Panc1 (cell line): ENCODE data around the gene MAST3. TPM values are rescaled to one million over a fixed set of nuclear protein-coding genes. Genes with fewer than 3 reads are reported as not detected.
A peak's percentile ranks its signal among the peaks of the same experiment; 100 is the strongest.

Source experiments
- ATAC-seq: fragments of 200-7000 bp; cut with Tn5 transposase; 2 replicates; pipeline ENCODE4 v1.9.1; 2020; ENCODE audit warnings: mild to moderate bottlenecking, moderate library complexity
- BruUV-seq: library from RNA; stranded (reverse); fragments of 400-500 nt; replicated peaks from 2 replicates; lab custom pipeline; 2021; lab: Mats Ljungman, UMichigan
- CTCF ChIA-PET: fragments of 300-600 bp; sonication (Branson Sonifier 250); formaldehyde crosslinking; loops from one replicate; lab custom pipeline; 2022; ENCODE audit warnings: antibody characterized with exemption; lab: Charles Lee
- POLR2A ChIA-PET: fragments of 300-600 bp; sonication (Branson Sonifier 250); formaldehyde crosslinking; loops from one replicate; lab custom pipeline; 2022; ENCODE audit warnings: antibody characterized with exemption; lab: Charles Lee
- DNase-seq: peaks from one replicate; pipeline ENCODE4 v3.0.0-alpha.2; 2010; ENCODE audit warnings: low read depth, low spot score
- H3K27ac ChIP-seq: 2 replicates; pipeline ENCODE4 v1.5.1; 2011; ENCODE audit warnings: mild to moderate bottlenecking, low read length, inconsistent platforms
- H3K27me3 ChIP-seq: fragments of 200-500 bp; sonication (Bioruptor generic); 2 replicates; pipeline ENCODE4 v1.6.0; 2014; ENCODE audit warnings: low read length, inconsistent platforms; ENCODE audit not compliant: control insufficient read depth, insufficient read depth
- H3K36me3 ChIP-seq: fragments of 200-500 bp; sonication (Bioruptor generic); 2 replicates; pipeline ENCODE4 v1.5.1; 2014; ENCODE audit warnings: inconsistent platforms, mild to moderate bottlenecking, low read length, moderate library complexity; ENCODE audit not compliant: control insufficient read depth, insufficient read depth
- H3K4me1 ChIP-seq: 2 replicates; pipeline ENCODE4 v1.5.1; 2011; ENCODE audit warnings: inconsistent platforms, mild to moderate bottlenecking, low read length, moderate library complexity; ENCODE audit not compliant: control insufficient read depth, insufficient read depth
- H3K4me3 ChIP-seq, 2 experiments: 2 replicates each; pipeline ENCODE4 v1.5.1; 2011 to 2012; ENCODE audit warnings: low read depth in 2 of 2, low read length in 2 of 2, mild to moderate bottlenecking in 2 of 2, inconsistent platforms in 1 of 2, moderate library complexity in 1 of 2
- H3K9me3 ChIP-seq: fragments of 200-500 bp; sonication (Bioruptor generic); 2 replicates; pipeline ENCODE4 v1.5.1; 2014; ENCODE audit warnings: low read depth, mild to moderate bottlenecking, inconsistent platforms, low read length, moderate library complexity; ENCODE audit not compliant: control insufficient read depth, insufficient read depth
- CTCF ChIP-seq: fragments of 450-650 bp; IDR thresholded peaks from 2 replicates; pipeline ENCODE4 v1.5.1; 2017; ENCODE audit warnings: mild to moderate bottlenecking
- POLR2AphosphoS5 ChIP-seq: IDR thresholded peaks from 2 replicates; pipeline ENCODE4 v1.6.1; 2012; ENCODE audit warnings: mild to moderate bottlenecking, low read depth, low read length, moderate library complexity
- REST ChIP-seq, 2 experiments: IDR thresholded peaks; 2 replicates each; pipeline ENCODE4 v1.6.1; 2011 to 2012; ENCODE audit warnings: low read depth in 2 of 2, control low read depth in 1 of 2, low read length in 1 of 2, mild to moderate bottlenecking in 1 of 2, moderate library complexity in 1 of 2; ENCODE audit not compliant: insufficient read depth in 1 of 2
- SIN3A ChIP-seq: IDR thresholded peaks from 2 replicates; pipeline ENCODE4 v1.6.1; 2012; ENCODE audit warnings: low read depth, mild to moderate bottlenecking, low read length, moderate library complexity, borderline replicate concordance; ENCODE audit not compliant: insufficient read depth
- TCF7L2 ChIP-seq: IDR thresholded peaks from 2 replicates; pipeline ENCODE4 v1.6.1; 2011; ENCODE audit warnings: mild to moderate bottlenecking, low read depth, low read length, inconsistent platforms
- in situ Hi-C: cut with HindIII; loops from 2 replicates; pipeline ENCODE4 v1.10.0; 2016; ENCODE audit warnings: low sequenced_read_pairs, low pct_unique_long_range_greater_than_20kb
- intact Hi-C: fragments of 100-400 bp; cut with micrococcal nuclease; formaldehyde crosslinking; loops from one replicate; pipeline ENCODE4 v1.10.0; 2022; ENCODE audit not compliant: unreplicated experiment
- total RNA-seq: library from RNA; stranded (reverse); gene quantifications from one replicate; pipeline ENCODE4 v1.2.1, GENCODE V29; 2021; ENCODE audit not compliant: unreplicated experiment

Gene MAST3
- total RNA-seq, 1 experiment from 2014 or later = 13.1 TPM

GRCh38 chr19:18099623-18099995 is 2.0 kb downstream of the MAST3 start:
- no peak overlapping the region for H3K4me3 ChIP-seq
- CTCF ChIA-PET = no interaction called here
- H3K27me3 ChIP-seq = no peaks in the 10 kb centered on the region
- in situ Hi-C loops (no loop called here), intact Hi-C loops (no loop called here)
- no peak for DNase-seq
- POLR2A ChIA-PET = no interaction called here
- no peaks in the 10 kb centered on the region for H3K9me3 ChIP-seq
- H3K27ac ChIP-seq = no peak overlapping the region
- H3K4me1 ChIP-seq = peaks cover 9% of the 10 kb centered on the region; the same call in 1 of the 2 replicates
- H3K36me3 ChIP-seq = no peaks in the 10 kb centered on the region
- TF ChIP-seq TCF7L2 = no peak
- no peak for TF ChIP-seq SIN3A
- TF ChIP-seq REST (IDR thresholded peaks at IDR 0.05; ENCODE audit: insufficient read depth in 1 of 2, low read depth in 2 of 2, low read length in 1 of 2) = no peak
- TF ChIP-seq CTCF = no peak
- no peak for TF ChIP-seq POLR2AphosphoS5
- no peak for ATAC-seq
- BruUV-seq = TSS peak; percentile 88

GRCh38 chr19:18100710-18101109 is 3.1 kb downstream of the MAST3 start:
- in situ Hi-C loops = no loop called here
- TF ChIP-seq CTCF (no peak), POLR2AphosphoS5 (no peak), REST (IDR thresholded peaks at IDR 0.05; ENCODE audit: insufficient read depth in 1 of 2, low read depth in 2 of 2, low read length in 1 of 2) (no peak), TCF7L2 (no peak), SIN3A (no peak)
- DNase-seq (no peak), ATAC-seq (no peak)
- Histone ChIP-seq H3K9me3 (no peaks in the 10 kb centered on the region), H3K4me3 (no peak overlapping the region), H3K27ac (no peak overlapping the region), H3K36me3 (no peaks in the 10 kb centered on the region), H3K4me1 (peaks cover 9% of the 10 kb centered on the region; the same call in 1 of the 2 replicates), H3K27me3 (no peaks in the 10 kb centered on the region)
- ChIA-PET CTCF (interaction anchor here (0.7 kb wide), 1 partner anchor 13 kb away, joined by 8 read pairs; no protein-coding TSS in a partner anchor), POLR2A (interaction anchor here (0.6 kb wide), 1 partner anchor 124 kb away, joined by 4 read pairs; no protein-coding TSS in a partner anchor)
- BruUV-seq = no TSS peak
- intact Hi-C loops = no loop called here
